ENCODE results near the gene MYL11. TPM values are rescaled to one million over a fixed set of nuclear protein-coding genes. Genes with fewer than 3 reads are reported as not detected.

The MYL11 gene
- total RNA-seq, 1 experiment from 2014 or later: 1.4 TPM

GRCh38 chr16:30401768-30402425, 27.3 kb downstream of the MYL11 start:
- POLR2A ChIA-PET (ENCODE audit: unreplicated experiment): interaction anchor here (0.6 to 0.7 kb wide), 2 partner anchors 16 to 354 kb away, joined by 3 read pairs; no protein-coding TSS in a partner anchor

GRCh38 chr16:30406795-30407101, 32.1 kb downstream of the MYL11 start:
- ChIA-PET POLR2A (ENCODE audit: unreplicated experiment) (interaction anchor here (0.6 to 1.2 kb wide), 7 partner anchors 9 to 939 kb away, joined by 3 to 13 read pairs (median 4); no protein-coding TSS in a partner anchor), CTCF (interaction anchor here (0.5 to 1.2 kb wide), 2 partner anchors 9 to 11 kb away, joined by 3 to 18 read pairs; no protein-coding TSS in a partner anchor)
- no peak for TF ChIP-seq EZH2 (IDR thresholded peaks at IDR 0.05; ENCODE audit: low read depth)
- no peak for TF ChIP-seq CTCF (conservative IDR thresholded peaks at IDR 0.05)
- DNase-seq: no peak
- Histone ChIP-seq H3K4me3 (peak overlapping the region; percentile 86; the same call in 1 of the 2 replicates), H3F3A (ENCODE audit: insufficient read depth, low read depth) (peaks cover 18% of the 10 kb centered on the region; the same call in 1 of the 2 replicates), H3K9me2 (ENCODE audit: insufficient read depth) (no peaks in the 10 kb centered on the region), H3K4me1 (replicated peaks; ENCODE audit: insufficient read depth) (peaks cover 19% of the 10 kb centered on the region), H2AFZ (peak overlapping the region; percentile 92), H3K27ac (no peak overlapping the region), H3K9me3 (ENCODE audit: insufficient read depth, low read depth) (no peaks in the 10 kb centered on the region), H3K27me3 (ENCODE audit: insufficient read depth, low read depth) (no peaks in the 10 kb centered on the region), H3K36me3 (ENCODE audit: low read depth) (no peaks in the 10 kb centered on the region), H4K20me1 (ENCODE audit: insufficient read depth) (no peaks in the 10 kb centered on the region), H3K4me2 (peak overlapping the region; percentile 69), H3K79me2 (ENCODE audit: low read depth) (peaks cover 12% of the 10 kb centered on the region; the same call in 1 of the 2 replicates)
- BruUV-seq (replicated peaks): no TSS peak
- intact Hi-C loops (cut with micrococcal nuclease; ENCODE audit: unreplicated experiment): loop anchor here (1.0 to 5.0 kb wide), 2 partner anchors 29 to 354 kb away; a partner anchor contains a TSS

More at GRCh38 chr16:30401768-30402425, 27.3 kb downstream of the MYL11 start:
- peaks cover 35% of the 10 kb centered on the region for H3F3A ChIP-seq (ENCODE audit: insufficient read depth, low read depth)
- no peaks in the 10 kb centered on the region for H3K27me3 ChIP-seq (ENCODE audit: insufficient read depth, low read depth)
- no peaks in the 10 kb centered on the region for H3K9me3 ChIP-seq (ENCODE audit: insufficient read depth, low read depth)
- H2AFZ ChIP-seq: no peak overlapping the region
- no peaks in the 10 kb centered on the region for H3K9me2 ChIP-seq (ENCODE audit: insufficient read depth)
- DNase-seq: no peak
- no peak overlapping the region for H3K4me2 ChIP-seq
- CTCF ChIA-PET: interaction anchor here (0.6 kb wide), 3 partner anchors 11 to 312 kb away, joined by 3 to 8 read pairs (median 5); no protein-coding TSS in a partner anchor
- intact Hi-C loops (cut with micrococcal nuclease; ENCODE audit: unreplicated experiment): no loop called here
- no peak overlapping the region for H3K4me3 ChIP-seq
- H3K4me1 ChIP-seq (replicated peaks; ENCODE audit: insufficient read depth): peaks cover 7% of the 10 kb centered on the region
- H3K36me3 ChIP-seq (ENCODE audit: low read depth): no peaks in the 10 kb centered on the region
- H3K27ac ChIP-seq: no peak overlapping the region
- H3K79me2 ChIP-seq (ENCODE audit: low read depth): peaks cover 13% of the 10 kb centered on the region
- TF ChIP-seq EZH2 (IDR thresholded peaks at IDR 0.05; ENCODE audit: low read depth): no peak
- TF ChIP-seq CTCF (conservative IDR thresholded peaks at IDR 0.05): no peak
- H4K20me1 ChIP-seq (ENCODE audit: insufficient read depth): no peaks in the 10 kb centered on the region
- no TSS peak for BruUV-seq (replicated peaks)

GRCh38 chr16:30407102-30407803, 32.7 kb downstream of the MYL11 start, which contains the start of gene ZNF771:
ZNF771 (plus strand) TSS chr16:30407606; CDS start chr16:30408054, 448 bp downstream.
- H3K27ac ChIP-seq: peak within 1 kb of the TSS; percentile 37; the same call in 1 of the 2 replicates
- H3K79me2 ChIP-seq (ENCODE audit: low read depth): peaks cover 12% of the 10 kb centered on the region; the same call in 1 of the 2 replicates
- no peaks in the 10 kb centered on the region for H3K36me3 ChIP-seq (ENCODE audit: low read depth)
- H3K27me3 ChIP-seq (ENCODE audit: insufficient read depth, low read depth): no peaks in the 10 kb centered on the region
- intact Hi-C loops (cut with micrococcal nuclease; ENCODE audit: unreplicated experiment): loop anchor here (1.0 to 5.0 kb wide), 2 partner anchors 30 to 355 kb away; a partner anchor contains a TSS
- no peaks in the 10 kb centered on the region for H3K9me3 ChIP-seq (ENCODE audit: insufficient read depth, low read depth)
- ChIA-PET POLR2A (ENCODE audit: unreplicated experiment) (interaction anchor here (0.6 to 1.2 kb wide), 13 partner anchors 9 to 940 kb away, joined by 3 to 16 read pairs (median 4); partner anchors contain the start of genes DCTPP1 and ZNF48), CTCF (interaction anchor here (0.6 to 1.2 kb wide), 3 partner anchors 10 to 199 kb away, joined by 3 read pairs; no protein-coding TSS in a partner anchor)
- TF ChIP-seq EZH2 (IDR thresholded peaks at IDR 0.05; ENCODE audit: low read depth) (no peak), CTCF (conservative IDR thresholded peaks at IDR 0.05) (no peak)
- peak within 1 kb of the TSS; percentile 86 for H3K4me3 ChIP-seq
- no peaks in the 10 kb centered on the region for H3K9me2 ChIP-seq (ENCODE audit: insufficient read depth)
- H3F3A ChIP-seq (ENCODE audit: insufficient read depth, low read depth): peaks cover 13% of the 10 kb centered on the region; the same call in 1 of the 2 replicates
- peak; percentile 72 to 96 for DNase-seq
- H3K4me1 ChIP-seq (replicated peaks; ENCODE audit: insufficient read depth): peaks cover 19% of the 10 kb centered on the region
- BruUV-seq (replicated peaks): TSS peak; percentile 90
- H2AFZ ChIP-seq: peak within 1 kb of the TSS; percentile 92
- H3K4me2 ChIP-seq: peak within 1 kb of the TSS; percentile 69
- H4K20me1 ChIP-seq (ENCODE audit: insufficient read depth): no peaks in the 10 kb centered on the region
